ENCODE results near the gene KNDC1. TPM values are rescaled to one million over a fixed set of nuclear protein-coding genes. Genes with fewer than 3 reads are reported as not detected.

Gene KNDC1
- polyA plus RNA-seq, 1 experiment: 1.0 TPM

- Histone ChIP-seq H3K36me3 (ENCODE audit: control insufficient read depth, insufficient read depth, low read length) (no peaks in the 10 kb centered on the region), H3K27me3 (ENCODE audit: control insufficient read depth, insufficient read depth, low read length) (peaks cover 9% of the 10 kb centered on the region), H3K4me3 (ENCODE audit: low read depth, low read length) (no peak overlapping the region)
- ChIA-PET CTCF (interaction anchor here (0.6 to 1.1 kb wide), 2 partner anchors 9 to 11 kb away, joined by 3 read pairs; no protein-coding TSS in a partner anchor), POLR2A (no interaction called here)
- DNase-seq (ENCODE audit: low read depth): no peak
- TF ChIP-seq, protein P1, sequence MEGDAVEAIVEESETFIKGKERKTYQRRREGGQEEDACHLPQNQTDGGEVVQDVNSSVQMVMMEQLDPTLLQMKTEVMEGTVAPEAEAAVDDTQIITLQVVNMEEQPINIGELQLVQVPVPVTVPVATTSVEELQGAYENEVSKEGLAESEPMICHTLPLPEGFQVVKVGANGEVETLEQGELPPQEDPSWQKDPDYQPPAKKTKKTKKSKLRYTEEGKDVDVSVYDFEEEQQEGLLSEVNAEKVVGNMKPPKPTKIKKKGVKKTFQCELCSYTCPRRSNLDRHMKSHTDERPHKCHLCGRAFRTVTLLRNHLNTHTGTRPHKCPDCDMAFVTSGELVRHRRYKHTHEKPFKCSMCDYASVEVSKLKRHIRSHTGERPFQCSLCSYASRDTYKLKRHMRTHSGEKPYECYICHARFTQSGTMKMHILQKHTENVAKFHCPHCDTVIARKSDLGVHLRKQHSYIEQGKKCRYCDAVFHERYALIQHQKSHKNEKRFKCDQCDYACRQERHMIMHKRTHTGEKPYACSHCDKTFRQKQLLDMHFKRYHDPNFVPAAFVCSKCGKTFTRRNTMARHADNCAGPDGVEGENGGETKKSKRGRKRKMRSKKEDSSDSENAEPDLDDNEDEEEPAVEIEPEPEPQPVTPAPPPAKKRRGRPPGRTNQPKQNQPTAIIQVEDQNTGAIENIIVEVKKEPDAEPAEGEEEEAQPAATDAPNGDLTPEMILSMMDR (IDR thresholded peaks at IDR 0.05; ENCODE audit: insufficient read depth, low read depth, low read length): no peak
Observed at GRCh38 chr10:133247681-133248333, 87.8 kb downstream of the KNDC1 start.

DNA sequence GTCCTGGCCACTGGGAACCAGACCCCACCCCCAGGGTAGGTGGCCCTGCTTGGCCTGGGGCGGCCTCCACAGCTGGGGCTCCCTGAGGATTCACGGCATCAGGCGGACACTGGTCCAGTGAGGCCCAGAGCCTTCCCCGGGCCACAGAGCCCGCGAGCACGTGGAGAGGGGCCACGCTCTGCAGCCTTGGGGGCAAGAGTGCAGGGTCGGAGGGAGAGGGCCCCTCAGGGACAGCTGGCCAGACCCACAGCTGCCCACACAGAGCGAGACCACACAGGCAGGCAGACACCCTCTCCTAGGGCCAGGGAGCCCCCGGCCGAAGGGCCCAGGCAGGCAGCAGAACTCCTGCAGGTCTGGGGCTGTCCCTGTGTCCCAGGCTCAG is 88.3 kb downstream of the KNDC1 start:
- no peak for DNase-seq (ENCODE audit: low read depth)
- Histone ChIP-seq H3K27me3 (ENCODE audit: control insufficient read depth, insufficient read depth, low read length) (peaks cover 9% of the 10 kb centered on the region), H3K4me3 (ENCODE audit: low read depth, low read length) (no peak overlapping the region), H3K36me3 (ENCODE audit: control insufficient read depth, insufficient read depth, low read length) (no peaks in the 10 kb centered on the region)
- POLR2A ChIA-PET: no interaction called here
- TF ChIP-seq, protein P1 (IDR thresholded peaks at IDR 0.05; ENCODE audit: insufficient read depth, low read depth, low read length): no peak
- CTCF ChIA-PET: interaction anchor here (0.6 kb wide), 1 partner anchor 9 kb away, joined by 3 read pairs; no protein-coding TSS in a partner anchor

GRCh38 chr10:133249094-133249780 is 89.2 kb downstream of the KNDC1 start:
- DNase-seq (ENCODE audit: low read depth): no peak
- ChIA-PET CTCF (no interaction called here), POLR2A (no interaction called here)
- TF ChIP-seq, protein P1 (IDR thresholded peaks at IDR 0.05; ENCODE audit: insufficient read depth, low read depth, low read length): no peak
- no peak overlapping the region for H3K4me3 ChIP-seq (ENCODE audit: low read depth, low read length)
- no peaks in the 10 kb centered on the region for H3K36me3 ChIP-seq (ENCODE audit: control insufficient read depth, insufficient read depth, low read length)
- H3K27me3 ChIP-seq (ENCODE audit: control insufficient read depth, insufficient read depth, low read length): peaks cover 9% of the 10 kb centered on the region

DNA sequence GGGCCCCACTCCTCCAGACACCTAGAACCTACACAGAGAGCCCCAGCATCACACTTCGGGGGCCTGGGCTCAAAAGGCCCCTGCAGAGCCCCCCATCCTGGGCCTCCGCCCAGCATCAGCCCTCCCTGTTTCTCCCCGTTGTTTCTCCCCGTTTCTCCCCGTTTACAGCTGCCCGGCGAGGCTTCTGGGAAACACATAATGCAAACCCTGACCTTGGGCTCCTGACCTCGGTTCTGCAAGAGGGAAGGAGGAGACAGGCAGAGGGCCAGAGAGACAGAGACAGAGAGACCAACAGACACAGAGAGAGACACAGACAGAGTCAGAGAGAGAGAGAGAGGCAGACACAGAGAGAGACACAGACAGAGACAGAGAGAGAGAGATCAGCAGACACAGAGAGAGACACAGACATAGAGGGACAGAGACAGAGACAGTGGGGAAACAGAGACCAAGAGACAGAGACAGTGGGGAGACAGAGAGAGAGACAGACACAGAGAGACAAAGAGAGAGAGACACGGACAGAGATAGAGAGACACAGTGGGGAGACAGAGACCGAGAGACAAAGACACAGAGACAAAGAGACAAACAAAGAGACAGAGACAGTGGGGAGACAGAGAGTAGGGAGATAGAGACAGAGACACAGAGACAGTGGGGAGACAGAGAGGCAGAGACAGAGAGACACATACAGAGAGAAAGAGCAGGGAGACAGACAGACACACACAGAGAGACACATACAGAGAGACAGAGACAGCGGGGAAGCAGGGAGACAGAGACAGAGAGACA is 90.1 kb downstream of the KNDC1 start:
- Histone ChIP-seq H3K36me3 (ENCODE audit: control insufficient read depth, insufficient read depth, low read length) (no peaks in the 10 kb centered on the region), H3K27me3 (ENCODE audit: control insufficient read depth, insufficient read depth, low read length) (peaks cover 9% of the 10 kb centered on the region), H3K4me3 (ENCODE audit: low read depth, low read length) (no peak overlapping the region)
- ChIA-PET CTCF (no interaction called here), POLR2A (no interaction called here)
- TF ChIP-seq, protein P1 (IDR thresholded peaks at IDR 0.05; ENCODE audit: insufficient read depth, low read depth, low read length): no peak
- no peak for DNase-seq (ENCODE audit: low read depth)
